GM18507 (cell line): ENCODE data around the gene RPGRIP1.
"Not testable (repeated sequence)": the region's sequence is repeated elsewhere in the genome, so short reads cannot be mapped to it uniquely, and the experiment has no call there.

Source experiments
- DNase-seq: peaks from one replicate; pipeline ENCODE4 v3.0.0; 2011; ENCODE audit warnings: low read depth; ENCODE audit not compliant: insufficient read length; ENCODE audit errors: extremely low spot score
- FAIRE-seq: peaks from 2 replicates; lab custom pipeline; 2011; peaks lifted over from hg19 to GRCh38; lab: Jason Lieb, UNC

The RPGRIP1 gene

GRCh38 chr14:21287168-21287567, 7.3 kb downstream of the RPGRIP1 start:
- no peak for FAIRE-seq

GRCh38 chr14:21294026-21294425, 14.1 kb downstream of the RPGRIP1 start:
- FAIRE-seq = not testable (repeated sequence)

More at GRCh38 chr14:21287168-21287567, 7.3 kb downstream of the RPGRIP1 start:
- DNase-seq = no peak

GRCh38 chr14:21298358-21298757, 18.5 kb downstream of the RPGRIP1 start:
- DNase-seq (no peak), FAIRE-seq (no peak)

More at GRCh38 chr14:21294026-21294425, 14.1 kb downstream of the RPGRIP1 start:
- DNase-seq = not testable (repeated sequence)

- DNase-seq (no peak), FAIRE-seq (no peak)
Observed at GRCh38 chr14:21299562-21300130, 19.8 kb downstream of the RPGRIP1 start.

- DNase-seq = no peak
- FAIRE-seq = no peak
Observed at GRCh38 chr14:21300892-21301291, 21.0 kb downstream of the RPGRIP1 start.

GRCh38 chr14:21302013-21302835, 22.3 kb downstream of the RPGRIP1 start:
- FAIRE-seq (no peak), DNase-seq (no peak)

GRCh38 chr14:21302836-21303140, 22.9 kb downstream of the RPGRIP1 start:
- not testable (repeated sequence) for FAIRE-seq, DNase-seq

- no peak for DNase-seq
- no peak for FAIRE-seq
Observed at GRCh38 chr14:21307637-21308036, 27.8 kb downstream of the RPGRIP1 start.

- DNase-seq (no peak), FAIRE-seq (no peak)
Observed at GRCh38 chr14:21308132-21308478, 28.2 kb downstream of the RPGRIP1 start.

GRCh38 chr14:21308479-21309237, 28.8 kb downstream of the RPGRIP1 start:
- peak; percentile 42 for DNase-seq
- peak; percentile 100 for FAIRE-seq

GRCh38 chr14:21309238-21309636, 29.4 kb downstream of the RPGRIP1 start:
- DNase-seq (no peak), FAIRE-seq (no peak)

GRCh38 chr14:21309956-21310355, 30.1 kb downstream of the RPGRIP1 start:
- no peak for FAIRE-seq

GRCh38 chr14:21311614-21312013, 31.7 kb downstream of the RPGRIP1 start:
- no peak for DNase-seq
- FAIRE-seq = no peak

More at GRCh38 chr14:21309956-21310355, 30.1 kb downstream of the RPGRIP1 start:
- no peak for DNase-seq

GRCh38 chr14:21313512-21313911, 33.6 kb downstream of the RPGRIP1 start:
- FAIRE-seq = no peak
- no peak for DNase-seq

- DNase-seq (no peak), FAIRE-seq (no peak)
Observed at GRCh38 chr14:21317398-21317797, 37.5 kb downstream of the RPGRIP1 start.

GRCh38 chr14:21320913-21321312, 41.0 kb downstream of the RPGRIP1 start:
- DNase-seq = no peak
- FAIRE-seq = no peak

GRCh38 chr14:21322716-21323115, 42.8 kb downstream of the RPGRIP1 start:
- no peak for DNase-seq

GRCh38 chr14:21326972-21327371, 47.1 kb downstream of the RPGRIP1 start:
- DNase-seq (no peak), FAIRE-seq (no peak)

More at GRCh38 chr14:21322716-21323115, 42.8 kb downstream of the RPGRIP1 start:
- no peak for FAIRE-seq
